Pons (tissue), 1 donor: Measurements from ENCODE around the gene ANKRD6.
"Not testable (repeated sequence)": the region's sequence is repeated elsewhere in the genome, so short reads cannot be mapped to it uniquely, and the experiment has no call there.

Experiments used
- DNase-seq: peaks from one replicate; pipeline ENCODE4 v3.0.0-alpha.2; 2016; ENCODE audit warnings: low spot score

Gene ANKRD6

DNA sequence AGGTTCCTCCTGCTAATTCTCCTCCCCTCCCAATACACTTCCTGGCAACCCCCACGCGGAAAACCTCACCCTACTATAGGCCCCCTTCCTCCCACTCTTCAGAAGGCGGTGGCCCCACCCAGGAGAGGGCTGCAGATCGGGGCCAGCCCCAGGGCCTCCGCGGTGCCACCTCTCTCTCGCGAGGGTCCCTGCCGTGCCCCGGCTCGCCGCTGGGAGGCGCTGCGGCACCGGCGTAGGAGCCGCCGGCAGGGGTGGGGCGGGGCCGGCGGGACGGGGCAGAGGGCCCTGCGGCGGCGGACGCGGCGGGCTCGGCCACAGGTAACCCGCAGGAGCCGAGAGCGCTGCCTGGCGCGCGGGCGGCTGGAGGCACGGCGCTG is at the start of gene ANKRD6:
Gene ANKRD6, plus strand, starts transcription at position 278 of the 377 bp plus-strand sequence. CDS start 133,825 bp downstream, outside the sequence.
- peak; percentile 24 for DNase-seq

DNA sequence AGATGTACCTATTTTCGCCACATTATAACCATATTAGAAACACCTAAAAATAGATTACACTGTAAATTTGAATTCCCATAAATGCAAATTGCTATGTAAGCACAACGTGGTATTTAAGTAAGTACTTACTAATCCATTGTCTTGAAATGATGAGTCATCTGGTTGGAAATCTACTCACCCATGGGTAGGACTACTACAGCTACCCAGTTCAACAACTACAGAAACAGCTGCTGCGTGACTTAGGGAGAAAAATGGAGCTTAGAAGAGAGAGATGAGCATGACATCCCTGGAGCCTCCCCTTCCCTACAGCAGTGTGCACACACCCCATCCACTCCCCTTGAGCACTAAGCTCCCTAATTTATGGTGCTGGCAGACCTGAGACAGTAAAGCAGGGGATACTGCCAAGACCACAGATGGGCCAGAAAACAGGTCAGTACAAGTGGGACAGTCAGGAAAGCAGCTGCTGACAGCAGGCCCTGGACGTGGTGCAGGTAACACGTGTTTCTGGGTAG is 47.7 kb upstream of the ANKRD6 start:
- no peak for DNase-seq

DNA sequence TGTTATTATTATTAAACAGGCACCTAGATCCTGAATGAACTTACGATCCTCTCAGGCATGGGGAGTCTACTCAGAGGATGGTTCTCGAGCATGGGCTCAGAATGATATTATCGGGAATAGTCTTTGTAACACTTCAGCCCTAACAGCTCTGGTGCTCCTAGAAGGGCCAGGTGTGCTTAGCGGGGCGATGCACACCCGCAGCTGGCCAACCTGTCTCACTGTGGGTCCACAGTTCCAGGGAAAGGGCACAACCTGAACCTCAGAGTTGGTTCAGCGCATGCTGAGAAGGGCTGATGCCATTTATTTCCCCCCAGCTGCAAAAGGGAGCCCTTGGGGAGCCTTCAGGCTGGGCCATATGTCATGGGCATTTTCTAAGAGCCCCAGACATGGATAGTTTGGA is 47.1 kb upstream of the ANKRD6 start:
- DNase-seq: no peak

DNA sequence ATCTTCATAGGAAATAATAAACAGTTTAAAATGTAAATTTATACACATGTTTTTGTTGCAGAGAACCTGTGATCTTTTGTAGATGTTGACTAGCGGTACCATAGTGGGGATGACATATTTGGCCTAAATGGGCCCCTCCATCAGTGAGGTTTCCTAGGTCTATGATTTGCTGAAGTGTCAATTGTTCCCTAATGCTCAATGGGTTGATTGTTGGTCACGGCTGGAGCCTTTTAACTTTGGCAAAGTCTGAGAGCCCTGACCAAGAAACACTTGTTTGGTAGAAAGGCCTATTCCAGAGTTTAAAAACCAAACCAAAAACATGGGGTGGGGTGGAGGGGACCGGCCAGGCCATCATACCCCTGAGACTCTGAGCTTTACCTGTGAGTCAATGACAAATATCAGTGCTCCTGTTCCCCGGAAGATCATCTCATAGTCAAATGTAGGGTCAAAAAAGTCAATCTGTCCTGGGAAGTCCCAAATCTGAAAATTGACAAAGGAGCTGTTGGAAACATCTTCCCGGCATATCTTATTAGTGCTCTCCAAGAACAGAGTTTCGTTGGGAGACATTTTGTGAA is 45.9 kb upstream of the ANKRD6 start:
- peak; percentile 61 for DNase-seq

GRCh38 chr6:89387516-89388201 is 45.3 kb upstream of the ANKRD6 start:
- DNase-seq: no peak

DNA sequence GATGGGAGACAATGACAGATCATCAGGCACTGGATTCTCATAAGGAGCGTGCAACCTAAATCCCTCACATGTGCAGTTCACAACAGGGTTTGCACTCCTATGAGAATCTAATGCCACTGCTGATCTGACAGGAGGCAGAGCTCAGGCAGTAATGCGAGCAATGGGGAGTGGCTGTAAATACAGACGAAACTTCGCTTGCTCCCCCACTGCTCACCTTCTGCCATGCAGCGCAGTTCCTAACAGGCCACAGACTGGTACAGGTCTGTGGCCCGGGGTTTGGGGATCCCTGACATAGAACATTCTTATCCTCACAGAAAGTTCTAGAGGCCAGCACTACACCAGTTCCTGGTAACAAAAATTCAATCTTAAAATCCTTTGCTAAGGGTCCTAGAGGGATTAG is 44.1 kb upstream of the ANKRD6 start:
- no peak for DNase-seq

DNA sequence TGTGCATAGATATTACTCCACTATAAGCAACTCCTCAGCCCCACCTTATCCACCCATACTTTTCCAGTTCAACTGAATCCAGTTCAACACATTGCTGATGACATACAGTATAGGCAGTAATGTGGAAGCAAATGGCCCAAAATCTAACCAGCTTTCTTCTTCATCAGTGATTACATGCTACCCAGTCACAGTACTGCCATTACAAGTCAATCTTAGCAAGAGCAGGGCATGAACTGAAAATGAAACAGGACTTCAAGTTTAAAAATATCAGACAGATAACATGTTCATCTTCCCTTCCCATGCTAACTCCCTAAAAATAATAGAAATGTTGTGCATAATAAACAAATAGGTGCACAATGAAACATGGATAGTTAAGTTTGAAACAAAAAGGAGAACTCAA is 40.1 kb upstream of the ANKRD6 start:
- DNase-seq: no peak

GRCh38 chr6:89393659-89394058 is 39.3 kb upstream of the ANKRD6 start:
- no peak for DNase-seq

DNA sequence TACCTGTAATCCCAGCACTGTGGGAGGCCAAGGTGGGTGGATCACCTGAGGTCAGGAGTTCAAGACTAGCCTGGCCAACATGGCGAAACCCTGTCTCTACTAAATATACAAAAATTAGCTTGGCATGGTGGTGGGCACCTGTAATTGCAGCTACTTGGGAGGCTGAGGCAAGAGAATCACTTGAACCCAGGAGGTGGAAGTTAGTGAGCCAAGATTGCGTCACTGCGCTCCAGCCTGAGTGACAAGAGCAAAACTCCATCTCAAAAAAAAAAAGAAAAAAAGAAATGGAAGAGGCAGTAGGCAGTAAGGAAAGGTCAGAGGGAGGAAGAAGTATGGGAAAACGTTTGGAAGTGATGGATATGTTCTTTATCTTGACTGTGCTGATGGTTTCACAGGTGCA is 35.1 kb upstream of the ANKRD6 start:
- DNase-seq: not testable (repeated sequence)

DNA sequence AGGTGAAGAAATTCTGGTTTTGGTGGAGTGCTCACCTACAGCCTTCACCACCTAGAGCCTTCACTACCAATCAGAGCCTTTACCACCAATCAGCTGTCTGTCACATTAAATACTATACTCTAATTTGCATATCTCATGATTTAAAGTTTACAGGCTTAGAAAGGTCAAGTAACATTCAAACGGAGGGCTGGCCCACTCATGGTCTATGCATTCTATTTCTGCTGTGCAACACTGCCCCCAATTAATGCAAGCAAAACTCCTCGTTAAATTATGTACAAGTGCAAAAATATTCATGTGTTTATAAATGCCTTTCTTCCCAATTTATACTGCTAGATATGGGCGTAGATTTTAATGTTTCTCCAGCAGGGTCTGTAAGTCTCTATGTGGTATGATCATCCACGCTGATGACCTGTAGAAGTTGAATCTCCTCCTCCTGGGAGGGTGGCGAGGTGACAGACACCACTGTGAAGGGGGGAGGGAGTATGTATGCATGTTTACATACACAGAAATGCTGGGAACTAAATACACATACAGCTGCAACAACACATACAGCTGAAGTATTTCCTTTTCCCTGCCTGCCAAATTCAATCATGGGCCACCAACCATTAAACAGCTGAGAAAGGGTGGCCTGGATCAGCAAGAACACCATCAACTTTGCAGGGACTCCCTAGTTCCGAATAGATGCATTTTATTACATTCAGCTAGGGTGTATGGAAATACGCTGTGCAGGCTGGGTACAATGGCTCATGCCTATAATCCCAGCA is 34.0 kb upstream of the ANKRD6 start:
- no peak for DNase-seq

DNA sequence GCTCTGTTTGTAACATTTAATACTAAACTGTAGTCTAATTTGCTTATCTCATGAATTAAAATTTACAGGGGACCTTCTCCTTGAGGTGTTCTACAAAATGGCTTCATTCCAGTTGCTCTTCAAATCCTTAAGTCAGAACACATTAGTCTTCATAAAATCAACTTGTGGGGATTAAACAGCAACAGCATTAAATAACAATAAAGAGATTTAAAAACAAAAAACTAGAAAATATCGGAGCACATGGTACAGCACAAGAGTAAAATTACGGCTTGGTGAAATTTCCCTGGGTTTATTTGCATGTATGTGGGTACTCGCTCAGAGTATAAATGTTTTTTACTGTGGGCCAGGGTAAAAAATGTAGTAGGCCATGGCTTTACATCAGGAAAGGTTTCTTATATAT is 32.9 kb upstream of the ANKRD6 start:
- no peak for DNase-seq

- DNase-seq: peak; percentile 41
Measured at GRCh38 chr6:89400912-89401399, 32.0 kb upstream of the ANKRD6 start.

DNA sequence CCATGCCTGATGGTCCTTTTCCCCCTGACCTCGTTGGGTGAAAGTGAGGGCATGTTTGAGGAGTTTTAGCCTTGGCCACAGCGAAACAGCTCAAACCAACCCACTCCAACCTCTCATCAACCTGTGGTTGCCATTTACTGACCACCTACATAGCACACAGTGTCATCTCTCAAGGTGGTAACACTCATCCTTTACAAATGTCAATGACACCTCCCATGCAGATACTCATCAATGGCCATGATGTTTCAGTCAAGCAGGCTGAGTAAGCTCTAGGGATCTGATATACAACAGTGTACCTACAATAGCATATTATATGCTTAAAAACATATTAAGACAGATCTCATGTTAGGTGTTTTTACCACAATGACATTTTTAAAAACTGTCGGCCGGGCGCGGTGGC is 30.2 kb upstream of the ANKRD6 start:
- DNase-seq: no peak

- no peak for DNase-seq
Measured at GRCh38 chr6:89404512-89404911, 28.4 kb upstream of the ANKRD6 start.

- no peak for DNase-seq
Measured at GRCh38 chr6:89406141-89406540, 26.8 kb upstream of the ANKRD6 start.

GRCh38 chr6:89409461-89410035 is 23.4 kb upstream of the ANKRD6 start:
- DNase-seq: no peak

DNA sequence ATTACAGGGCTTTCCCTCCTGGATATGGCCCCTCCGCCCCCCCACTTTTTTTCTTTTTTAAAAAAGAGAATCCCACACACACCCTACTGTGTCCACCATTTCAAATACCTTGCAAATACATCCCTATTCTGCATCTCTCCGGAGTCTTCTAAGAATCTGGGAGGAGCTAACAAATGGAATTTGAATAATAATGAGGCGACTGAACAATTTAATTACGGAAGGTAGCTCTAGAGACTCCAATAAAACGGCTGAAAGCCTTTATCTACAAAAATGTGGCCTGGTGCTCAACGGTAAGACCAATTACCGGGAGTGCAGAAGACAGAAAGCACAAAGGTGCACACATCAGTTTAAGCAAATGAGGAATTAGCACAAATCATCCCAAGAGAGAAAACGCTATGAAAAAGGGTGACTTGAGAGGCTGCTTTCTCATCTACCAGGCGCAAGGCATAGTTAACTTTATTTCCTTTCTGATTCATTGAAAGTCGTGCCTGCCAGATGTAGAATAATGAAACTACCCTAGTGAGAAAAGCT is 22.7 kb upstream of the ANKRD6 start:
- no peak for DNase-seq

DNA sequence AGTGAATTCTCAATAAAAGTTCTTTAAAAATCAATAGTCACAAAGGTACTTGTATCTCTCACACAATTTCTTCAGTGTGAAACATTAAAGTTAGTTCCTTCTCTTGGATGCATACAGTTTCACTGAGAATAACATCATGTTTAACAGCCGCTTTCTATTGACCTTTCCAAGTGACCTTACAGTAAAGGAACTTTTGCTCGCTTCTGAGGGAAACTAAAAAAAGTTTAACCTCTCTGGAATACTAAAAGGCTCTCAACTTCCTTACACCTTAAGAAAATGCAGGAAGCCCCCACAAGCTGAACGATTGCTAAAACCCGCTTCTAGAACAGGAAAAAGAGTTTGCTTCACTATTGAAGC is 22.2 kb upstream of the ANKRD6 start:
- no peak for DNase-seq

- no peak for DNase-seq
Measured at GRCh38 chr6:89411145-89412070, 21.5 kb upstream of the ANKRD6 start.

DNA sequence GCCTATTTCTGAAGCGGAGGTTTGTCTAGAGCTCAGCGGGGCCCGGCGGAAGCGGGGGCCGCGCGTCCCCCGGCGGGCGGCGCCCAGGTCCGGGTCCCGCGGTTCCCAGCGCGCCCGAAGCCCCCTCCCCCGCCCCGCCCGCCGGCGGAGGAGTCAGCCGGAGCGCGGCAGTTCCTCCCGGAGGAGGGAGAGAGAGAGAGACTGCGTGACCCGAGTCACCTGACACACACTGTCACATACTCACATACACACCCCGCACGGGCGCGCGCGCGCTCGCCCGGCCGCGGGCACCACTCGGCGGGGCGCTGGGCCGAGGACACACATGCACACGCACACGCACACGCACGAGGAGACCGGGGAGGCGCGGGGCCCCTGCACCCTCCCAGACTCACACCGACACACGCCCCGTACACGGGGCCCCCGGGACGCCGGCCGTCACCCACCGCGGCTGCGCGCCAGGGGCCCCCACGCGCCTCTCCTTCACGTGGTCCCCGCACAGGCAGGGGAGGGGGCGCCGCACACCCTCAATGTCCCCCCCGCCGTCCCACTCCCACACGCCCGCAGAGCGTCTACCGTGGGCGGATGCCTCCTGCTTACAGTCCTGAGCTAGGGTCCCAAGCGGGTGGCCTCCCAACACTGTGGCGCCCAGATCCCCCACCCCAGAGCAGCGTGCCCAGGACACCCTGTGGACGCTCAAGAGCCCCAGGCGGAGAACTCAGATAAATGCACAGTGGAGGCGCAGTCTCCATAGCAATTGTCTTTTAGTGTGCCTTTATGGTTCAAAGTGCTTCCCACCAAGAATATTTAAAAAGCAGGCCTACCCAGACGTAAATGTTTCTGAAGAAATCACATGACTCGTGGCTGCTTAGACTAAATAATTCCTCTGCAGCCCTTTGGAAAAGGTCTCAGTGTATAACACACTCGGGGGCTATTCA is 20.6 kb upstream of the ANKRD6 start, which contains the start of gene RRAGD:
Gene RRAGD, minus strand, starts transcription at position 203 of the 935 bp plus-strand sequence. CDS start 280 bp downstream, outside the sequence.
- peak; percentile 68 for DNase-seq
